NCI-H2107 (cell line): ENCODE measurements around the gene RAB3C.

Experiments used
- DNase-seq: peaks from one replicate; lab custom pipeline; 2025; lab: John Stamatoyannopoulos, UW

Gene RAB3C

DNA sequence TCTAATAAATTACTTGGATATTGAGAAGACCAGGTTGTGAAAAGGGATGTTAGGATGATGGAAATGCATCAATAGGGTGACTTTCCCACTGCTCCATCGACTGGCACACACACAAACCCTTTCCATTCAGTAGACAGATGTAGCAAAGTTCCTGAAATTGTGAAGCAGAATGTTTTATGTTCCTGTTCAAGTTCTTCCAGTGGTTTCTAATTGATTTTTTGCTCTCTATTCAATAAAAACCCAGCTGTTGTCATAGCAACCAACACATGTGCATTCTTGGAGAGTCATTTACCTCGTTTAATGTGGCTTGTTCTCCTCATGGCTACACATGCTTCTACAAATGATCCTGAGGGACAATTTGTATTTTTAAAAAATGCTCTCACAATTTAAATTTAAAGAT is 244.6 kb downstream of the RAB3C start:
- no peak for DNase-seq

DNA sequence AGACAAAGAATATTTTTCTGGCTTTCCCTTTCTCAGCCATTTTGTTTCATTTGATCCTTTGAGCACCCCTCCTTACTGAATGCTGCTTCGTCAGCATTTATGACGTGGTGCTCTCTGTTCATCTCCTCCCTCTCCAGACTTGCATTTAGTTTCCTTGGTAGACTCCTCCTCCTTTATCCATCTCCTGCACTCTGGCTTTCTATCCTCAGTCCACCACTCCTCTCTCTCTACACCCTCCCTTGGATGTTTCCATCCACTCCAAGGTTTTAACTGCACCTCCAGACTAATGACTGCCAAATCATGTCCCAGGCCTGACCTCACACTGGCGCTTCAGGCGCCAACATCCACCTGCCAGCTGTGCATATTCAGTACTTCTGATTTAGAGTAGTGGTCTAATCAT is 245.4 kb downstream of the RAB3C start:
- no peak for DNase-seq

DNA sequence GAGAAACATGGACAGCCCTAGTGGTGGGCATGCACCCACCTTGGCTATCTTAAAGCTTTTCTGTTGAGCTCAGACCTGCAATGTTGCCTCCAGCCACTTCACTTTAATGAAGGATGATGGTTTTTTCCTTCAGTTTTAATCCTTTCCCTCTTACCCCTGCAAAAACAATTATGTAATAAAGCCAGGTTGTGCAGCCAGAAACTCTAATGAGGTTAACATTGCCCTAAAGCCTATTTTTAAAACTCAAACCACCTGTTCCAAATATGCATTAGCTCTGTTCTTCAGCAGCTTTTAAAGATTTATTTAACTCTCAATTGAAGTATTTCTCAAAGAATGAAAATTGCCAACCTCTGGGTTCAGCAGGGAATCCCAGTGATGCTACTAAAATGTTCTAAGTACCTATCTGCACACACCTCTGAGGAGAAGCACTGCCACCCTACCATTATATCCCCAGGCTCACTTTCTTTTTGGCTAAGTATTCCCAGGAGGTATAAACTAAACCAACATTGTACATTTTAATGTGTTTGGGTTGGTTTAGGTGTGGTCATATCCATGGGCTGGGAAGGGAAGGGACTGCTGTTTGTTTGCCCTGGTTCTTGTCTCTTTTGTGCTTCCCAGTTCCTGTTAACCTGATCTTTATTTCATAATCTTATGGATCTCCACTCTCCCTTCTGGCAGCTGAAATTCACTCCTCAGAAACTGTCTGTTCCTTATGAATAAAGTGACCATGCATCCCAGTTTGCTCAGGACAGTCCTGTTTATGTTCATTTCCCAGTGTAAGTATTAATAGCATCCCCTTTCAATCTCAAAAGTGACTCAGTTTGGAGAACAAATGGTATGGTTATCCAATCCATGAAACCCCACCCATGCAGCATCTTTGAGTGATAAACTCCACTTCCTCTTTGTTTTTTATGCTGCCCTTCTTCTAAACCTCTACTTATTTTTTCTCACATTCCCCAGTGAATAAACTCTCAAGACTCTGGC is 251.7 kb downstream of the RAB3C start:
- DNase-seq: no peak

DNA sequence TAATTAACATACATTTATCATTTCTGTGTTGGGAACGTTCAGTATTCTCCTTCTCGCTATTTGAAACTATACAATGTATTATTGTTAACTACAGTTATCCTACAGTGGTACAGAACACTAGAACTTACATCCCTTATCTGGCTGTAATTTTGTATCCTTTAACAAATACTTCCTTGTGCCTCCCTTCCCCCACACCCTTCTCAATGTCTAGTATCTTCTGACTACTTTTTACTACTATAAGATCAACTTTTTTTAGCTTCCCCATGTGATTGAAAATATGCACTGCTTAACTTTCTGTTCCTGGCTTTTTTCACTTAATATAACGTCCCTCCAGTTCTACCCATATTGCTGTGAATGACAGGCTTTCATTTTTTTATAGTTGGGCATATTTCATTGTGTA is 253.5 kb downstream of the RAB3C start:
- no peak for DNase-seq

DNA sequence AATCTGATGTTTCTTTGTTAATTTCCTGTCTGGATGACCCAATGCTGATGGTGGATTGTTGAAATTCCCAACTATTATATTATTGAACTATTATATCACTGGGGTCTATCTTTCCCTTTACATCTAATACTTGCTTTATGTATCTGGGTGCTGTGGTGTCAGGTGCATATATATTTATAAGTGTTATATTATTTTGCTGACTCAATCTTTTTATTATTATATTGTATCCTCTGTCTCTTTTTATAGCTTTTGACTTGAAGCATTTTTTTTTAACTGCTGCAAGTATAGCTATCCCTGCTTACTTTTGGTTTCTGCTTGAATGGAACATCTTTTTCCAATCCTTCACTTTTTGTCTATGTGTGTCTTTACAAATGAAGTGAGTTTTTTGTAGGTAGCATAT is 255.9 kb downstream of the RAB3C start:
- DNase-seq: no peak

DNA sequence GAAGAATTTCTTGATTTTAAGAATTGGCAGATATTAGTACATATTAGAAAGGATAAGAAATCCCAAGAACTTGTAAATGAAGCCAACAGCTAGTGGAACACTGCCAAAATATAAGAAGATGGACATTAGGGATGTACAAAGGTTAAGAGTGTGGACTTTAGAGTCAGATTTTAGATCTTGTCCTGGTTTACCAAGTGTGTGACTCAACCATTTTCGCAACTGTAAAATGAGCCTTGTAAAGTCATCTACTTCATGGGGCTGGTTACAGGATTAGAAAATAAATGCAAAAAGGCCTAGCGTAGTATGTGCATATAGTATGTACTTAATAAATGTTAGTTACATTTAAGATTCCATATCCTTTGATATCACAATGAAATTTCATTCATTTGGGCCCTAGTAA is 260.0 kb downstream of the RAB3C start:
- DNase-seq: no peak

DNA sequence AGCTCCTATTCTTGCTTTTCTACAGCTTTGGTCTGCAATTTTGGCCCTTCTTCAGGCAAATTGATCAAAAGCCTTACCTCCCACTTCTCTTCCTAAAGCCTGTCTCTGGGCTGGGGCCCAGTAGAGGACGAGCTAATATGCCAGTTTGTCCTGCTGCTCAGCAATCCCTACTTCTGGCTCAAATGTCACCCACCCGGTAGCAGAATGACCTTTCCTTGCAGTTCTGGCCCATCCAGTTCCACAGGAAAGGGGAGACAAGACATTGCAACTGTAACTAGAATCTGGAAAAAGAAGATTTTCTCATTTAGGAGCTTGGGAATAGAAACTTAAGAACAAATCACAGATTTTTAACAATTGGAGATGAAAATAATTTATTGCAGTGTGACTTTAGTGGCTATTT is 261.5 kb downstream of the RAB3C start:
- no peak for DNase-seq

DNA sequence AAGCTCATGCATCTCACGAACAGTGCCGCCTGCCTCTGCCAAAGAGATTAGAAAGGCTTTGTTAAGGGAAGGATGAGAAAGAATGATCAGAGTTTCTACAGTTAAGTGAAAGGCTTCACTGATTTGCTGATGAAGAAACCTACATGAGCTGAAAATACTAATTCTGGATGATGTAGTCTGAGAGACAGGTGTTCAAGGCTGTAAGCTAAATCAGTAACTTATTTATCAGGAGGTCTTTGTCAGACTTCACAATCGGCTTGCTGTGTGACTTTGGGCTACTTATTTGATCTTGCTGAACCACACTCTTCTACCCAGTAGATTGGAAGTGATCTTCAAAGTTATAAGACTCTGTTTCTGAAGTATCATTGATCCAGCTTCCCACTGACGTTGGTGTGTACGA is 264.2 kb downstream of the RAB3C start:
- DNase-seq: no peak

DNA sequence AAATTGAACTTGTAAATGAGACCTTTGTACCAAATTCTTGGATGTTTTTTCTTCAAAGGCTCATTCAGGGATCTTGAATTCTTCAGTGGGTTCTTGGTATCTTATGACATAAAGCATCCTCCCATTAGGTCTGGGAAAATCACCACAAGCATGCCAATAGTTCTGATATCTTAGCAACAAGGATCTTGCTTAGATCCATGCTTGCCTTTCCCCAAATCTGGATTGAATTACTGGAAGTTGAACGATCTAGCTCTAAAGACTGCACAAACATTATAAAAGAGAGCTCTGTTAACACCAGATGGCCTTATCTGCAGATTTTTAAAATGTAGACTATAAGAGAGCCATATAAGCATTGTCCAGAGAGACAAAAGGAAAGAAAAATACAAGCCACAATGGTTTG is 266.3 kb downstream of the RAB3C start:
- no peak for DNase-seq

DNA sequence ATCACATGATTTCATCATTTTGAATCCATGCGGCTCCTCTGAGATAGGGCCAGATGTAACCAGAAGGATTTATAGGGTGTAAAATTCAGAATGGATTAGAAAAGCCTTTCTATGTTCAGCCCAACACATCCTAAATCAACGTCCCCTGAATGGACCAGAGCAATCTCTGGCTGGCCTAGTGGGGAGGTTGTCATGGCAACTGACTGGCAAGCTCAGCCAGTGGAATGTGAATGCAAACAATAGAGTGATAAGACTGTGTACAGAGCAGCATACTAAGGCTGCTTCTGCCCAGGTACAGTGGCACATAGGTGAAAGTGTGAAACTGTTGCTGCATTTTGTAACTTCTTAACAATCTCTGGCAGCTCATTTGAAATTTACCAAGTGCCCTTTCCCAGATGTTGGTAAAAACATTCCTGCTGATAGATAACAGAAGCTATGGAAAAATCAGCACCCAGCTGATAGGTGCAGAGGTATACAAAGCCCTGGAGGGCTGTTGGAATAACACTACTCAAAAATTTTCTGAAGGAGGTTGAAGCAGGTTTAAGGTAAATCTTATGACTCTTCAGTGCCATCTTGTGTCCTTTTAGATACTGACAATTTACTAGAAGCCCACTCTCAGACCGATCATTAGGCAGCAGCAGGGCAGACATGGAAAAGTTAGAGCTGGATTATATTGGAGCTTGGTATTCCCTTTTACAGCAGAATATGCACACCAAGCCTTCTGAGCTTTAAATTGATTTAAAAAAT is 267.2 kb downstream of the RAB3C start:
- no peak for DNase-seq

DNA sequence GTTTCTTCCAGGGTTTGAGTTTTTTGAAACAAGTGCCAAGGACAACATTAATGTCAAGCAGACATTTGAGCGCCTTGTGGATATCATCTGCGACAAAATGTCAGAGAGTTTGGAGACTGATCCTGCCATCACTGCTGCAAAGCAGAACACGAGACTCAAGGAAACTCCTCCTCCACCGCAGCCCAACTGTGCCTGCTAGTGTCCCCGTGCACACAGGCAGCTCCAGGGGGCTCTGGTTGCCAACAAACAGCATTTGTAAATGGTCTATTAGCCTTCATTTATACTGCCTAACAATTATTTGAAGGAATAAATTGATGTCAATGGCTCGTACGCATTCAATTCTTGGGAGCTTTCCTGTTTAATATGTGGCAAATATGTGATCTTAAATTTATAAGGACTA is 268.3 kb downstream of the RAB3C start:
- DNase-seq: no peak

DNA sequence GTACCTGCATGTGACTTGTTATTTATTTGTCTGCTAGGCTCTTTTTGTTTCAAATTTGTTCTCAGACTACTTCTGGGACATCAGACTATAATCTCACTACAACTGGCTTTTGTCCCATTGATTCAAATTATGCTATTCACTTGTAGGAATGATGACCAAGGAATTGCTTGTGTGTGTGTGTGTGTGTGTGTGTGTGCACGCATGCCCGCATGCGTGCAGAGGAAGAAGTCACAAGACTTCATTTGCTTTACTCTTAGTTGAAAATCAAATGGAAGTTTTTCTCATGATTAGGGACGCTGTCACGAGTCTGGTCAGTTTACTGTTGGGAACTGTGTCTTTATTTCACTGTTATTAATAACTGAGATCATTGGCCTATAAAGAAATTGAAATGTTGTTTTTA is 268.7 kb downstream of the RAB3C start:
- no peak for DNase-seq

DNA sequence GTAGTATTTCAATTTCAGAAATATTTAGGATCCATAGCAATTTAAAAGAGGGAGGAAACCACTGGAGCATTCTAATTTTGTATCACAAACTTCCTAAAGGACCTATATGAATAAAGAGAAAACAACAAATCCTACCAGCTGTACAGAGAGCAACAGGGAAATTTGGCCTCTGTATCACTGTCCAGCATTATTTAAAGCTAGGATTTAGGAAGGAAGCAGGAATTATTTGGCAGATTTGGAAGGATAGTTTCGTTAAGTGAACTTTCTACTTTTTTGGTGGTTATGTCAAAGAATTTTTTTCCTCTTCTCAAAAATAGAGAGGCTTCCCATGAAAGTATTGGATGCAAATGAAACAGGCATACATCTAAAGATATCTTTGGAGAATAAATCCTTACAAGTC is 269.7 kb downstream of the RAB3C start:
- no peak for DNase-seq

DNA sequence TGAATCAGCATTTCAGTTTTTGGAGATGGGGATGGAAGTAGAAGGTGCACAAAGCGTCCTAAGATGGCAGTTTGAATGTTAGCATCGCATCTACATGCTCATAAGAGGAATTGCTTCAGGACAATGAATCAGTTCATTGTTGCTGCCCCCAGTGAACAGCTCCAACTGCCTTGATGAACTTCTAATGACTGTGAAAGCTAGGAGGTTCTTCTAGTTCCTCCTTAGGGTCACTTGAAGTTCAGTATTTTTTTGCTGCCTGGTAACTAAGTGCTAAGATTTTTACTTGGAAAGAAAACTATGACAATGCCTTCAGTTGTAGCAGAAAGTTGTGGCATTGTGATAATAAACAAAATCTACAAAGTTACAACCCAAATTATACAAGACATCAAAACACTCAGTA is 271.6 kb downstream of the RAB3C start:
- DNase-seq: no peak

DNA sequence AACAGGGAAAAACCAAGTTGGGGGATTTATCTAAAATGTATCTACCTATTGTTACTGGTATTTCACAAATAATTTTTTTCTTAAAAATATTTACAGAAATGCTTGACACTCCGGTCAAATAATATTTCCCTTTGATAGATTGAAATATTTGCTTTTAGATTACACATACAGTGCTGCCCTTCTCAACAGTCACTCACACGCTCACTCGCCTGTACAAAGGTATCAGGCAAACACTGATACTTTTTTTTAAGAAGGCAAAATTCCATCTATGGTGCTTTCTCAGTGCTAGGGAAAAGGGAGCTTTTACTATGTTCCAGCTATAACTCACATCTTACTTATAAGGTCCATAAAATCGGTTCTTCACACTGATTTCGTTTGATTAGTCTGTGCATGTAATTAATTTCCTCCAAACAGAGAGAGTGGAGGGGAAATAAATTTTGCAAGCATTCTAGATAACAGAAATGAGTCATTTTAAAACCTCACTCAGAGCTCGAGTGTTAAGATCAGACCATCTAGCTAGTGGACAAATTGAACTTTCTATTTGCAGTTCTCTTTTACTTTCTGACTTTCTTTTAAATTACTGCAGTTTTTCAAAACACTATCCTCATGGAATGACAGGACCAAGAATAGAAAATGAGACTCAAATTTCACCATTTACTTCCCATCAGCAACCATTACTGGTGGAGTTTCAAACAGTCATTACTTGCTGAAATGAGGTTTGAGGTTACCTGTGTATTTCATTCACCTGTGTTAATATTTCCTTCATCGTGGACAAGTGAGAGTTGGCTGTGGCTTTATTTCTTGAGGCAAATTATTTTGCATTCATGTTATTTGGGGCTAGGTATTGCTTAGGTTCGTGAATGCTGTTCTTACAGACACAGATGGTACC is 273.2 kb downstream of the RAB3C start:
- DNase-seq: no peak

DNA sequence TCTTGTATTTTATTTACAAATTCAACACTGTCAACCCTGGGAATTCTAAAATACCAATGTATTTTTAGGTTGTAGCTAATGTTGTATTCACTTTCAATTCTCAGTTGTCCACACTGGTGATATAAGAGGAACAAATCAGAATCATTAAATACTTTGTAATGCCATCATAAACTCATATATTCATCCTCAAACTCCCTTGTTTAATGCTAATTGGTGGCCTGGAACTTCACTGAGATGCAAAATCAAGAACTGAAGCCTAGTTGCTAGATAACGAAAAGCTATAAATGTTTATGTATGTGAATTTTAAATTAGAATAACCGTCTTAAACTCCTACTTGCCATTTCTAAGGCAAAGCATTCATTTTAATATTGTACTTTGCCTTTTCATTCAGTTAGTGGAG is 274.7 kb downstream of the RAB3C start:
- no peak for DNase-seq

DNA sequence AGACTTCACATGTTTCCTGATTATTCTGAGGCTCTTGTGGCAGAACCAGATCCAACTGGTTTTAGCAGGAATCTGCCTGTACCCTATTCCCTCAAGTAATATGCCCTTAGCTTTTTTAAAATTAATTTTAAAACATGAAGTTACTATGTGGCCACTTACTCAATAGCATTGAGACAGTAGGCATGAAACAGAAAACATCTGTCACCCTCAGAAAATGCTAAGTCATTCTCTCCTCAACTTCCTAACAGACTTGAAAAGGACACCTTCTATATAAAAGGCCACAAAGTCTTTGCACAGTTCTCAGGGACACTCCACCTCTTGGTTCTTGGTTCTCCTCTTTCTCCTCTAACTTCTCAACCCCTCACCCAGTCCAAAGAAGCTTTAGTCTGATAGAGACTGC is 277.8 kb downstream of the RAB3C start:
- DNase-seq: no peak

DNA sequence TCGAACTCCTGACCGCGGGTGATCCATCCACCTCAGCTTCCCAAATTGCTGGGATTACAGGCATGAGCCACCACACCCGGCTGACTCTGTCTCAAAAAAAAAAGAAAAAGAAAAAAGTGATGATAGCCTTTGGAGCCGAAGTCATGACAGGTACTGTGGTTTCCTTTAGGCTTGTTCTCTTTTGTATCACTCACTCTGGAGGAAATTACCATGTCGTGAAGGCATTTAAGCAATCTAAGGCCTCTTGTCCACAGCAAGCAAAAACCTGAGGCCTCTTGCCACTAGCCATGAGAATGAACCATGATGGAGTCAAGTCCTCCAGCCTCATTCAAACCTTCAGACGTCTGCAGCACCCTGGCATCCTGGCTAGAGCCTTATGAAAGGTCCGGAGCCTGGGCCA is 286.1 kb downstream of the RAB3C start:
- DNase-seq: no peak

DNA sequence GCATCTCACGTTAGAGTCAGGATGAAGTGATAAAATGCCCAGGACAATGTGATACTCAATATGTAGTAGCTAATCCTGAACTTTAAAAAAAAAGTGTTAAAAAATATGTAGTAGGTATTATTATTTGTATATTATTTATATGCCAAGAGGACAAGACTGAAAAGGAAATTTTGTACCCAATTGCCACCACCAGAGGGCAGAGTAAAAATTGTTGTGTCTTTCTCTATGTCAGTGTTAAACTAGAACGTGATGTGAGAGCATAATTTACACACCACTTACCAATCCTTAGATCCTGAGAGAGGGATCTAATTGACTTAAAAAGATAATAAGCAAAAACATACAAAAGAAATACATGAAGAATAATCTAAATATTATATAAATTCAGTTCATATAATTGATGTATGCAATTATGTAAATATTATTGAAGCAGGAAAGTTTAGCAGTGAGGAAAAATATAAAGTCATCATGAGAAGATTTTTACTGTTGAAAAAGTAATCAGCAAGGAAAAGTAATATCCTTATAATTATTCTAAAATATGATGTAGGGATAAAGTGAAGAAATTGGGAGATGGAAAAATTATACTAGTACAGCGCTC is 288.9 kb downstream of the RAB3C start:
- no peak for DNase-seq

DNA sequence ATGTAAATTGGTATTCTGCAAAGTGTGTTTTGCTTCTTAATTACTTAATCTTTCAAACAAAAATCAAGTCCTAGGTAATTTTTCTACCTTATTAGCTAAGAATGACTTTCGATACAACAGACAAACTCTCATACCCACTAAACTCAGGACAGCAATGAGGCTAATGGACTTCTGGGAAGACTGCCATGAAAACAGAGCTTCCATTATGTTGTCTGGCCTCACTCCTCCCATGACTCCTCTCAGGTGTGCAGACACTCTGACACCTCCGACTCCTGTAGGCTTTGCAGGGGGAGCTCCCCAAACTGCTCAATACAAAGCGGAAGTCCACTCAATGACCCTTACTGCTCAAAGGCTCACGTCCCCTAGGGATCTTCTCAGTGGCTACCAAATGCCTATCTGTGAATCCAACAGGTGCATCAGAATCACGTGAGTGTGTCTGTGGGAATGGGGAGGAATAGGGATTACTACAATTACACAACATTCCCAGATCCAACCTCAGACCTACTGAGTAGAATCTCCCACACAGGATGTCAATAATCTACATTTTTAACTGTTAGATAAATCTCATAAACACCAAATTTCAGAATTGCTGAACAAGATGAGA is 289.9 kb downstream of the RAB3C start:
- DNase-seq: peak; percentile 19

DNA sequence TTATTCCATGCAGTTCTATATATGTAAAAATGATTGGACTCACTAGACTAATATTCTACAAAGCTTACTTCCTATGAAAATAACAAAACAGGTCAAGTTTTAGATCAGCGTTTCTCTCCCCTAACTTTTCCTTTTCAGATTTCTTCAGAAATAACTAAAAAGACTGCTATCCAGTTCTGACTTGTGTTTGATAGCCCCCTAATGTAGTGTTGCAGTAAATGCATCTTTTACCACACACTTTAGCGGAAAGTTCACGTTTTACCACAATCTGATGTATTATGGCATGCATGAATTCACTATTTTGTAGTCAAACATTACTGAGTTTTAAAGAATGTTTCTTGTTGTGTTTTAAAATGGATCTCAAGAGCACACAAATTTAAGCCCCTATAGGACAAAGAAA is 292.7 kb downstream of the RAB3C start:
- no peak for DNase-seq

DNA sequence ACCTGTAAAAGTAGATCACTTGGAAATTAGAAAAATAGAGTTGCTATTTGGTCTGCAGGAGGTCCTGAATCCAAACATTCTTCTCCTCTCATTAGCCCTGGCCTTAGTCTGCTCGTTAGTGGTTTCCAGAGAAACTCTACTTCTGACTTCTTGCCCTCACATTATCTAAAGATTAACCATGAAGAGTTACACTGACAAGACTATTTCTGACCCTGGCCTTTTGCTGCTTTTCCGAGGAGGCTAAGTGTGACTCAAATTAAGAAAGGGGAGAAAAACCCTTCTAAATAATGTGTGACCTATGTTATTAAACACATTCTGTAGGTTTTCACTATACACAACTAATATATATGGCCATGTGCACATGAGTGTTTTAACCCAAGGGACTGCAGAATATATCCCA is 302.4 kb downstream of the RAB3C start:
- no peak for DNase-seq
